Activated T-helper 17 cell treated with anti-CD3 and anti-CD28 coated beads, Interleukin-2, amount 50 U/mL, for 72 hours (primary cell): Measurements from ENCODE around the gene ATP6V0E2. TPM values are rescaled to one million over a fixed set of nuclear protein-coding genes. Genes with fewer than 3 reads are reported as not detected.
"Not testable (repeated sequence)": the region's sequence is repeated elsewhere in the genome, so short reads cannot be mapped to it uniquely, and the experiment has no call there.

Experiments
- ATAC-seq: fragments of 150-1000 bp; cut with Tn5 transposase; replicated peaks from 2 replicates; pipeline ENCODE4 v1.10.0; 2021; ENCODE audit warnings: mild to moderate bottlenecking, moderate library complexity
- H3K27ac Mint-ChIP-seq: one replicate; pipeline ENCODE4 v1.8.0; 2022; ENCODE audit warnings: mixed read lengths
- H3K27me3 Mint-ChIP-seq: one replicate; pipeline ENCODE4 v1.8.0; 2022; ENCODE audit warnings: mixed read lengths
- H3K36me3 Mint-ChIP-seq: one replicate; pipeline ENCODE4 v1.8.0; 2022; ENCODE audit warnings: low read depth, mild to moderate bottlenecking, mixed read lengths
- H3K4me1 Mint-ChIP-seq: one replicate; pipeline ENCODE4 v1.8.0; 2022; ENCODE audit warnings: mixed read lengths
- H3K4me3 Mint-ChIP-seq: one replicate; pipeline ENCODE4 v1.8.0; 2022; ENCODE audit warnings: mild to moderate bottlenecking, mixed read lengths
- H3K9me3 Mint-ChIP-seq: one replicate; pipeline ENCODE4 v1.8.0; 2022; ENCODE audit warnings: mixed read lengths
- total RNA-seq, 2 donors: library from RNA; stranded (reverse); gene quantifications; one replicate each; pipeline ENCODE4 v1.2.3, GENCODE V29; 2022

ATP6V0E2 gene
- total RNA-seq, result 10 to 100 TPM; 30.3 to 72.9 TPM

DNA sequence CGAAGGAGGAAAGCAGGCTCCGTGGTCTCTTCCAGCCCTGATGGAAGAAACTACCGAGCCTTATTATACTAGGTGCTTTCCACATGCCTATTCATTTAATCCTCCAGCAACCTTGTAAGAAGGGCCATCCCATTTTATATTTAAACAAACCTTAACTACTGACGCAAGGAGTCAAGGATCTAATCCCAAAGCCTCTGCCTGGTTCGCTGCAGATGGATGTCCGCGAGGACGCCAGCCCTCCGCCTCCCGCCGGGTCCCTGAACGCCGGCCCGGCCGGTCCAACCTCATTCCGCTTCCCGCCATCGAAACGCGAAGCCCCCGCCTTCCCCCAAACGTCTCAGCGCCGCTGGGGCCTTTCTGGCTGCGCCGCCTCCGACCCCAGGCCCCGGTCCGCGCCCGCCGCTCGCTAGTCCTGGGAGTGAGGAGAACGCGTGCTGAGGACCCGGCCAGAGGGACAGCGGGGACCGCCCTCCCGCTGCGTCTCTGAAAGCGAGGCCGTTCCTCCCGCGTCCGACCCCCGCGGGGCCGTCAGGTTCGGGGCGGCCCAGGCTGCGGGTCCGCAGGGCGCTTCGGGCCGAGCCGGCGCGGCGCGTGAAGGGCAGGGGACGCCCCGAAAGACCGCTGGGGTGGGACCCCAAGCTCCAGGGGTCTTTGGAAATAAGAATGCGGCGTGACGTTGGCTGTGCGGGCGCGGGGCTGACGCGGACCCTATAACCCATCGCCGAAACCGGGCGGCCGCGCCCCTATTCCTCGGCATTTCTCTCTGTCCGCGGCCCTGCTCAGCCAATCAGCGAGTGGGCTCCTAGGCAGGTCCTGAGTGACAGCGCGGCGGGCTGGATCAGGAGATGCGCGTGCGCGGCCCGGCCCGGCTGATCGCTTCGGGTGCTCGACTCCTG is at the start of gene ATP6V0E2:
Gene ATP6V0E2, plus strand, starts transcription at position 896 of the 896 bp plus-strand sequence. CDS start 97 bp downstream, outside the sequence.
- ATAC-seq, result peak; percentile 92
- Mint-ChIP-seq H3K27ac (peak within 1 kb of the TSS; percentile 87), H3K4me3 (peak within 1 kb of the TSS; percentile 82), H3K9me3 (no peaks in the 10 kb centered on the region), H3K36me3 (peaks cover 21% of the 10 kb centered on the region), H3K4me1 (peaks cover 45% of the 10 kb centered on the region), H3K27me3 (no peaks in the 10 kb centered on the region)

DNA sequence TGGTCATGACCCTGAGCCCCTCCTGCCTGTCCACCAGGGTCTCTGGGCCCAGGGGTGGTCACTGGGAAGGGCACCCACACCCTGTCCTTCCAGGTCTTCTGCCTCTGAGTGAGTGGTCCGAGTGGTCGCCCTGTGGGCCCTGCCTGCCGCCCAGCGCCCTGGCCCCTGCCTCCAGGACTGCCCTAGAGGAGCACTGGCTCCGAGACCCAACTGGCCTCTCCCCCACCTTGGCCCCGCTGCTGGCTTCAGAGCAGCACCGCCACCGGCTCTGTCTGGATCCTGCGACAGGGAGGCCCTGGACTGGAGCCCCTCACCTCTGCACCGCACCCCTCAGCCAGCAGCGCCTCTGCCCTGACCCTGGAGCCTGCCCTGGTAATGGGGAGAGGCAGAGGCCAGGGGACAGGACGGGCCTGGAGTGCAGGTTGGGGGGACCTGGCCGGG is 49.4 kb upstream of the ATP6V0E2 start:
- H3K27ac Mint-ChIP-seq, result no peak overlapping the region
- H3K36me3 Mint-ChIP-seq, result no peaks in the 10 kb centered on the region
- no peaks in the 10 kb centered on the region for H3K9me3 Mint-ChIP-seq
- ATAC-seq, result no peak
- H3K4me3 Mint-ChIP-seq, result no peak overlapping the region
- no peaks in the 10 kb centered on the region for H3K27me3 Mint-ChIP-seq
- H3K4me1 Mint-ChIP-seq, result no peaks in the 10 kb centered on the region

DNA sequence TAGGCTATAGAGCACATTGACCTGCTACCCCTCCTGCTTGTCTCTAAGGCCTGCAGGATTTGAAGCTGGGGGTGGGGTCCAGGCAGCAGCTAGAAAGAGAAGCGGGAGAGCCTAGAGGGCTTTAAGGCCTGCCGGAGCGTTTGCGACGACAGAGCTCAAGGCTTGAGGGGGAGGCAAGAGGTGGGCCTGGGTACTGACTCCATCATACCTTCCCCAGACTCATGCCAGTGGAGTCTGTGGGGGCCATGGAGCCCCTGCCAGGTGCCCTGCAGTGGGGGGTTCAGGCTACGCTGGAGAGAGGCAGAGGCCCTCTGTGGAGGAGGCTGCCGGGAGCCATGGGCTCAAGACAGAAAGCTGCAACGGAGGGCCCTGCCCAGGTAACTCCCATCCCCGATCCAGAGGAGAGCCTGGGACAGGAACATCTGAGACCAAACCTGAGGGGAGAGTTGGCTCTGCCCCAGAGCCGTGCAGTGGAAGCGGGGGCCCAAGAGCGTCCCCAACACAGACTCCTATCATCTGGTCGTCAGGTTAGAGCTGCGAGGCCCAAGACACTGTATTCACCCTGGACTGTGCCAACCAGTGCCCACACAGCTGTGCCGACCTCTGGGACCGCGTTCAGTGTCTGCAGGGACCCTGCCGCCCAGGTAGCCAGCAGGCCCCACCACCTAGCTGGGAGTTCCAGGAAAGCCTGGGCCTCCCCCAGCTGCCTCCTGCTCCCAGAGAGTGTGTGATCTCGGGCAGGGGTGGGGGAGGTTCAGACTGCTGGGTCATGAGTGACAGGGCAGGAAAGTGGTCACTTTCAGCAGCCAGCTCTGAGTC is 48.8 kb upstream of the ATP6V0E2 start:
- H3K4me3 Mint-ChIP-seq, result no peak overlapping the region

DNA sequence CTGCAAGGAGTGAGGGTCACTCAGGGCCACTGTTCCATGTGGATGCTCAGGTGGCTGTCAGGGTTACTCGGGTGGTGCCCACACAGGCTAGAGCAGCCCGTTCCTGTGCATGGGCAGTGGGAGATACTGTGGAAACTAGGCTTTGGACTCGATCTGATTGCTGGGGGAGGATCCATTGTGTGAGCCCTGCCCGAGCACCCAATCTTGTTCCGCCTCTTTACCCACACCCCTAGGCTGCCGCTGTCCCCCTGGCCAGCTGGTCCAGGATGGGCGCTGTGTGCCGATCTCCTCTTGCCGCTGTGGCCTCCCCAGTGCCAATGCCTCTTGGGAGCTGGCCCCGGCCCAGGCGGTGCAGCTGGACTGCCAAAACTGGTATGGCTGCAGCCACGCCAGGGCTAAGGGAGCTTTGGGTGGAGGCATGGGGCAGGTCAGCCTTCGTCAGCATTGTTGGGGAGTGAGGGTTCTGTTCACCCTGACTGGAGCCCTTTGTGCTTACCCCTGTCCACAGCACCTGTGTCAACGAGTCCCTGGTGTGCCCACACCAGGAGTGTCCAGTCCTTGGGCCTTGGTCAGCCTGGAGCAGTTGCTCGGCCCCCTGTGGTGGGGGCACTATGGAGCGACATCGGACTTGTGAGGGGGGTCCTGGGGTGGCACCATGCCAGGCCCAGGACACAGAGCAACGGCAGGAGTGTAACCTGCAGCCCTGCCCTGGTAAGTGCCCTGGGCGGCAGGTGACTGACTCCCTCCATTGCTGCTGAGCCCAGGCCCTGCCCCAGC is 48.0 kb upstream of the ATP6V0E2 start:
- Mint-ChIP-seq H3K4me1 (no peaks in the 10 kb centered on the region), H3K36me3 (no peaks in the 10 kb centered on the region), H3K4me3 (no peak overlapping the region), H3K27me3 (no peaks in the 10 kb centered on the region), H3K27ac (no peak overlapping the region), H3K9me3 (no peaks in the 10 kb centered on the region)
- ATAC-seq, result no peak

More for the DNA sequence above, 48.8 kb upstream of the ATP6V0E2 start:
- Mint-ChIP-seq H3K27me3 (no peaks in the 10 kb centered on the region), H3K36me3 (no peaks in the 10 kb centered on the region), H3K4me1 (no peaks in the 10 kb centered on the region), H3K9me3 (no peaks in the 10 kb centered on the region), H3K27ac (no peak overlapping the region)
- ATAC-seq, result no peak

DNA sequence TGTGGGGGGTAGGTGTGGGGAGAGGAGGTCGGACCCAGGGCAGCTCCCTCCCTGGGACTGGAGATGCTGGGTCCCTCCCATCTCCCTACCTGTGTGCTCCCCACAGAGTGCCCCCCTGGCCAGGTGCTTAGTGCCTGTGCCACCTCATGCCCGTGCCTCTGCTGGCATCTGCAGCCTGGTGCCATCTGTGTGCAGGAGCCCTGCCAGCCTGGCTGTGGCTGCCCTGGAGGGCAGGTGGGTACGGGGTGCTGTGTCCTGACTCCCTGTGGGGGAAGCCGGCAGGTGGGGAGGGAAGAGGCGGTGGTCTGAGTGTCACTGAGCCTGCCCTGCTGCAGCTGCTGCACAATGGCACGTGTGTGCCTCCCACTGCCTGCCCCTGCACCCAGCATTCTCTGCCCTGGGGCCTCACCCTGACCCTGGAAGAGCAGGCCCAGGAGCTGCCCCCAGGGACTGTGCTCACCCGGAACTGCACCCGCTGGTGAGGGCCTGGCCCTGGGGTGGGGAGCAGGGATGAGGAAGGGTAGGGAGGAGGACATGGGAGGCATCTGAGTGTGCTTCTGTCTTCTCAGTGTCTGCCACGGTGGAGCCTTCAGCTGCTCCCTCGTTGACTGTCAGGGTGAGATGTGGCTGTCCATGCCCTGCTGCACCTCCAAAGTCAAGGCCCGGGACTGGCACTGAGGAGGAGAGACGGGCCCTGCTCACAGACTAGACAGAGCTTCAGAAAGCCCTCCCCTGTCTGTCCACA is 47.3 kb upstream of the ATP6V0E2 start:
- no peaks in the 10 kb centered on the region for H3K4me1 Mint-ChIP-seq
- H3K36me3 Mint-ChIP-seq, result no peaks in the 10 kb centered on the region
- no peaks in the 10 kb centered on the region for H3K27me3 Mint-ChIP-seq
- ATAC-seq, result no peak
- H3K9me3 Mint-ChIP-seq, result no peaks in the 10 kb centered on the region
- H3K27ac Mint-ChIP-seq, result no peak overlapping the region
- no peak overlapping the region for H3K4me3 Mint-ChIP-seq

DNA sequence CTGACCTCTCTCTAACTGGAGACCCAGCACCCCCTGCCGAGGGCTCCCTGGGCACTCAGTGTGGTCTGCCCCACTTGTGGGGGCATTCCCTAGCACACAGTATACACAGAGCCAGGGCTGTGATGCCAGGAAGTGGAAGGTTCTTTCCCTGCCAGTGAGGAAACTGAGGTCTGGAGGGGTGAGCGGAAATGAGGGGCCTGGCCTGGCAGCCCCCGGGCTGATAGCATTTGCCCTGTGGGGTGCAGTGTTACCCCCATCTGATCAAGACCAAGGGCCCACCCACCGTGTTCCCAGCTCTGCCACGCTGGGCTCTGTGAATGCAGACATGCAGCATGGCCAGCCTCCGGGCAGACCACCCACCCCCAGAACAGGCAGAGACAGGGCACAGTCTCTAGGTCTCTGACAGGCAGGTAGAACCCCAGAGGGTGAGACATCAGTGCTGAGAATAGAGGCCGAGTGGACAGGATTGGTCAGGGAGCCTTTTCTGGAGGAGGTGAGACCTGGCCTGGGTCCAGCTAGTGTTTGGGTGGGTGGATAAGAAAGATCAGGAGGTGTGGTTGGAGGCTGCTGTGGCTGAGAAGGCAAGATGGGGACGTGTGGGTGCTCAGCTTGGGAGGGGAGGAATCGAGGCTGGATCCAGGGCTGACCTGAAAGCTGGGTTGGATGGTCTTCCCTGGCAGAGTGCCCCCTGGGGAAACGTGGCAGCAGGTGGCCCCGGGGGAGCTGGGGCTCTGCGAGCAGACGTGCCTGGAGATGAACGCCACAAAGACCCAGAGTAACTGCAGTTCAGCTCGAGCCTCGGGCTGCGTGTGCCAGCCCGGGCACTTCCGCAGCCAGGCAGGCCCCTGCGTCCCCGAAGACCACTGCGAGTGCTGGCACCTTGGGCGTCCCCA is 46.4 kb upstream of the ATP6V0E2 start:
- peak; percentile 25 for ATAC-seq
- Mint-ChIP-seq H3K9me3 (no peaks in the 10 kb centered on the region), H3K36me3 (no peaks in the 10 kb centered on the region), H3K27ac (no peak overlapping the region), H3K4me1 (no peaks in the 10 kb centered on the region), H3K27me3 (peaks cover 3% of the 10 kb centered on the region), H3K4me3 (no peak overlapping the region)

DNA sequence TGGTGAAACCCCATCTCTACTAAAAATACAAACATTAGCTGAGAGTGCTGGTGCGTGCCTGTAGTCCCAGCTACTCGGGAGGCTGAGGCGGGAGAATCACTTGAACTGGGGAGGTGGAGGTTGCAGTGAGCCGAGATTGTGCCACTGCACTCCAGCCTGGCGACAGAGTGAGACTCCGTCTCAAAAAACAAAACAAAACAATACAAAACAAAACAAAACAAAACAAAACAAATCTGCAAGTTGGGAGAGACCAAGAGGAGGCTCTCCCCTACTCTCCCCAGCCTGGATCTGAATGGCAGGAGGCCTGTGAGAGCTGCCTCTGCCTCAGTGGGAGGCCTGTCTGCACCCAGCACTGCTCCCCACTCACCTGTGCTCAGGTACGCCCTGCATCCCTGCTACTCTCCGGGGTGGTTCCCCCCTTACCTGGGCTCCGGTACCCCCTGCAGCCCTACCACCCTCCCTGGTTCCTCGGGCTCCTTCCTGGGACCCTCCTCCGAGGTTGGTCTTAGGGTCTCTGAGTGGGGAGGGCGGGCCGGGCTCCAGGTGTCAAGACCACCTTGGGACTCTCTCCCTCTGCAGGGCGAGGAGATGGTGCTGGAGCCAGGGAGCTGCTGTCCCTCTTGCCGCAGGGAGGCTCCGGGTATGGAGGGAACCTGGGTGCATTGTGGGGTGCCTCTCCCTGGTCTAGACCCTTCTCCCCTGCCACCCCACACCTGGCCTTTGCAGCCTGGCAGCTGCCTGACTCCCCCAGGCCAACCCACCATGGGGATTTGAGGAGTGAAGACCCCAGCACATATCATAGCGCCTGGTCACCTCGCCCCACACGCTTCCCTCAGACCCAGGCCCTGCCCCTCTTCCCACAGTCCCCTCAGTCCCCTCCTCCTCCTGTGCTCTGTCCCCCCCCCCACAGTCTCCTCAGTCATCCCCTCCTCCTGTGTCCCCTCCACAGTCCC is 45.1 kb upstream of the ATP6V0E2 start:
- H3K27ac Mint-ChIP-seq, result no peak overlapping the region
- no peak for ATAC-seq
- H3K4me3 Mint-ChIP-seq, result no peak overlapping the region
- H3K27me3 Mint-ChIP-seq, result peaks cover 6% of the 10 kb centered on the region
- H3K9me3 Mint-ChIP-seq, result no peaks in the 10 kb centered on the region
- no peaks in the 10 kb centered on the region for H3K4me1 Mint-ChIP-seq
- H3K36me3 Mint-ChIP-seq, result no peaks in the 10 kb centered on the region

DNA sequence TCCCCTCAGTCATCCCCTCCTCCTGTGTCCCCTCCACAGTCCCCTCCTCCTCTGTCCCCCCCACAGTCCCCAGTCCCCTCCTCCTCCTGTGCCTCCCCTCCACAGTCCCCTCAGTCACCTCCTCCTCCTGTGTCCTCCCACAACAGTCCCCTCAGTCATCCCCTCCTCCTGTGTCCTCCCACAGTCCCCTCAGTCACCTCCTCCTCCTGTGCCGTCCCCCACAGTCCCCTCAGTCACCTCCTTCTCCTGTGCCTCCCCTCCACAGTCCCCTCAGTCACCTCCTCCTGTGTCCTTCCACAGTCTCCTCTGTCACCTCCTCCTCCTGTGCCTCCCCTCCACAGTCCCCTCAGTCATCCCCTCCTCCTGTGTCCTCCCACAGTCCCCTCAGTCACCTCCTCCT is 43.2 kb upstream of the ATP6V0E2 start:
- not testable (repeated sequence) for H3K4me3 Mint-ChIP-seq, ATAC-seq, H3K27ac Mint-ChIP-seq, H3K27me3 Mint-ChIP-seq, H3K4me1 Mint-ChIP-seq, H3K9me3 Mint-ChIP-seq, H3K36me3 Mint-ChIP-seq

DNA sequence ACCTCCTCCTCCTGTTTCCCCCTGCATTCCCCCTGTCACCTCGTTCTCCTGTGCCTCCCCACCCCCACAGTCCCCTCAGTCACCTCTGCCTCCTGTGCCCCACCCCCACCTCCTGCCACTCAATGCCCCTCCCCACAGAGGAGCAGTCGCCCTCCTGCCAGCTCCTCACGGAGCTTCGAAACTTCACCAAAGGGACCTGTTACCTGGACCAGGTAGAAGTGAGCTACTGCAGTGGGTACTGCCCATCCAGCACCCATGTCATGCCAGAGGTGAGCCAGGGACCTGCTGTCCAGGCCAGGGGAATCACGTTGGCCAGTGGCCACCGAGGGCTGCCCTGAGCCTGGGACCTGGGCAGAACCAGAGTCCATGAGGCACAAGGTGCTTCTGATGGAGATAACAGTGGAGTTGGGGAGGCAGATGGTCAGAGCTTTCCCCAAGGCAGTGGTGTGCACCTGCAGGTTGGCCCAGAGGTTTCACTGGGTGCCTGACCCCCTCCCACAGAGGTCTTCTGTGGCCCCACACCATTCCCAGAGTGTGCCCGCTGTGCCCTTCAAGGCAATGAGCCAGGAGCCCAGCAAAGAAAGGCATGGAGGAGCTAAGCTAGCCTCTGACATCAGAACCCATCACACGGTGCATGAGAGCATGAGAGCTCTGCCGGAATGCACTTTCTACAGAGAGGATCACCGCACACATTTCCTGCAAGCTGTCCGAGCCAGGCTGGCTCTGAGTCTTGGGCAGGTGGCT is 42.6 kb upstream of the ATP6V0E2 start:
- no peak overlapping the region for H3K4me3 Mint-ChIP-seq

DNA sequence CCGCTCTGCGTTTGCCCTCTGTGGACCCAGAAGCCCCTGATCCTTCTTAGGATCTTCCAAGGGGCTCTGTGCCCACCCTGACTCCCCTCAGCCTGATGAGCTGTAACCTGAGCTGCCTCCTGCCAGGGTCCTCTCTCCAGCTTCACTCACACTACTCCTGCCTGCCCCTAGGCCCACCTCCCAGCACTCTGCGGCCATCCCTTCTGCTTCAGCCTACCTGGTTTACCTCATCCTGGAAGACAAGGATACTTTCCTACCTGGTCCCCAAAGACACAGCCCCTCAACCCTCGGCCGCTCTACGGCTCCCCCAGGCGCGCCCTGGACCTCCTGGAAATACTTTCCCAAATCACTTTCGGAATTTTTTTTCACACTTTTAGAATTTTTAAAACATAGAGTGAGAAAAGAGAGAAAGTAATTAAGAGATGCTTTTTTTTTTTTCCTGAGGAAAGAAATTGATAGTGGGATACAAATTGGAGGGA is 42.0 kb upstream of the ATP6V0E2 start:
- H3K27me3 Mint-ChIP-seq, result peaks cover 9% of the 10 kb centered on the region
- H3K4me1 Mint-ChIP-seq, result no peaks in the 10 kb centered on the region
- H3K36me3 Mint-ChIP-seq, result no peaks in the 10 kb centered on the region
- no peak for ATAC-seq
- no peaks in the 10 kb centered on the region for H3K9me3 Mint-ChIP-seq
- H3K27ac Mint-ChIP-seq, result no peak overlapping the region
- no peak overlapping the region for H3K4me3 Mint-ChIP-seq

More for the DNA sequence above, 42.6 kb upstream of the ATP6V0E2 start:
- Mint-ChIP-seq H3K27ac (no peak overlapping the region), H3K27me3 (peaks cover 9% of the 10 kb centered on the region), H3K4me1 (no peaks in the 10 kb centered on the region), H3K36me3 (no peaks in the 10 kb centered on the region), H3K9me3 (no peaks in the 10 kb centered on the region)
- no peak for ATAC-seq

DNA sequence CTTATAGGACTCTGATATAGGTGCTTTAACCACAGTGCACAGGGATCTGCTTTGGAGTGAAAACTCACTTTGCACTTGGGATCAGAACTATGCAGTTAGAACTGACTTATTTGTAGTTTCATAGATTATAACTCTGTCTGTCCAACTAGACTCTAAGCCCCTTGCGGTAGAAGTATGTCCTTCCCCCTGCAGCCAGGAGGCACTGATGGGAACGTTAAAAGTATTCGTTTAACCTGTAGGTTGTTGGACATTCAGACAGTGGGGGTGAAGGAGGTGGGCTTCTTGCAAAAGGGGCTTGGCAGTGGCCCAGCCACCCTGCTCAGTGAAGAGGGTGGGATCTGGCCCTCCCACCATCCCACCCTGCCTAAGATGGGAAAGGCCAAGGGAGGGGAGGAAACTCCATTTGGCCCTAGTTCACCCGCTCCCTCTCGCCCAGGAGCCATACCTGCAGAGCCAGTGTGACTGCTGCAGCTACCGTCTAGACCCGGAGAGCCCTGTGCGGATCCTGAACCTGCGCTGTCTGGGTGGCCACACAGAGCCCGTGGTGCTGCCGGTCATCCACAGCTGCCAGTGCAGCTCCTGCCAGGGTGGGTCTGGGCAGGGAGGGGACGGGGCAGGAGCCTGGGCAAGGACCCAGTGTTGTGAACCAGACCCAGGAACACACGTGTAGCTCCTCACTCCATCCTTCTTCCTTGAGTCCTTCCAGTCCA is 41.3 kb upstream of the ATP6V0E2 start:
- H3K9me3 Mint-ChIP-seq, result no peaks in the 10 kb centered on the region
- H3K36me3 Mint-ChIP-seq, result no peaks in the 10 kb centered on the region
- H3K27ac Mint-ChIP-seq, result no peak overlapping the region
- H3K4me3 Mint-ChIP-seq, result no peak overlapping the region
- no peak for ATAC-seq
- H3K27me3 Mint-ChIP-seq, result peaks cover 9% of the 10 kb centered on the region
- H3K4me1 Mint-ChIP-seq, result peaks cover under 1% of the 10 kb centered on the region
